Loucy (cell line): ENCODE measurements around the gene RAD51B.

ENCODE experiments used
- H2AFZ ChIP-seq: fragments of 200-600 bp; sonication (generic); 2 replicates; pipeline ENCODE4 v1.6.0; 2016; ENCODE audit warnings: antibody characterized with exemption, mild to moderate bottlenecking, low read length, moderate library complexity
- H3F3A ChIP-seq: fragments of 200-600 bp; 2 replicates; pipeline ENCODE4 v1.6.0; 2016; ENCODE audit warnings: antibody characterized with exemption, low read depth, mild to moderate bottlenecking
- H3K27me3 ChIP-seq: fragments of 200-600 bp; sonication (generic); 2 replicates; pipeline ENCODE4 v1.6.1; 2014; ENCODE audit warnings: low read length, mild to moderate bottlenecking; ENCODE audit not compliant: insufficient read depth, poor library complexity, severe bottlenecking
- H3K36me3 ChIP-seq: fragments of 200-600 bp; sonication (generic); 2 replicates; pipeline ENCODE4 v1.6.1; 2016; ENCODE audit warnings: low read length; ENCODE audit not compliant: insufficient read depth
- H3K4me1 ChIP-seq: fragments of 200-600 bp; sonication (generic); 2 replicates; pipeline ENCODE4 v1.5.1; 2014; ENCODE audit warnings: low read length, mild to moderate bottlenecking; ENCODE audit not compliant: insufficient read depth, poor library complexity, severe bottlenecking
- H3K4me2 ChIP-seq: fragments of 200-600 bp; sonication (generic); 2 replicates; pipeline ENCODE4 v1.6.0; 2014; ENCODE audit warnings: antibody characterized with exemption, low read length, low read depth, mild to moderate bottlenecking; ENCODE audit not compliant: poor library complexity, severe bottlenecking
- H3K4me3 ChIP-seq: fragments of 200-600 bp; sonication (generic); 2 replicates; pipeline ENCODE4 v1.5.1; 2014; ENCODE audit warnings: low read length, mild to moderate bottlenecking, mixed read lengths; ENCODE audit not compliant: poor library complexity, severe bottlenecking
- H3K79me2 ChIP-seq: fragments of 200-600 bp; sonication (generic); 2 replicates; pipeline ENCODE4 v1.6.1; 2014; ENCODE audit warnings: low read length; ENCODE audit not compliant: insufficient read depth
- H3K9ac ChIP-seq: fragments of 200-600 bp; sonication (generic); 2 replicates; pipeline ENCODE4 v1.6.0; 2014; ENCODE audit warnings: mild to moderate bottlenecking, low read depth, low read length, moderate library complexity; ENCODE audit not compliant: poor library complexity, severe bottlenecking
- H3K9me2 ChIP-seq: fragments of 200-600 bp; sonication (generic); replicated peaks from 2 replicates; pipeline ENCODE4 v1.6.1; 2016; ENCODE audit warnings: low read depth, low read length, mixed read lengths
- H3K9me3 ChIP-seq: fragments of 200-600 bp; sonication (generic); 2 replicates; pipeline ENCODE4 v1.6.1; 2014; ENCODE audit warnings: mild to moderate bottlenecking, antibody characterized with exemption, low read length, low read depth; ENCODE audit not compliant: insufficient read depth
- H4K20me1 ChIP-seq: fragments of 200-600 bp; sonication (generic); 2 replicates; pipeline ENCODE4 v1.6.0; 2014; ENCODE audit warnings: antibody characterized with exemption, low read length, mild to moderate bottlenecking; ENCODE audit not compliant: insufficient read depth, poor library complexity, severe bottlenecking
- EZH2phosphoT487 ChIP-seq: fragments of 200-600 bp; IDR thresholded peaks from 2 replicates; pipeline ENCODE4 v1.6.1; 2018; ENCODE audit warnings: antibody characterized with exemption, mild to moderate bottlenecking, moderate library complexity, borderline replicate concordance
- TF ChIP-seq, protein P1 (sequence below): fragments of 200-600 bp; sonication (generic); conservative IDR thresholded peaks from 2 replicates; pipeline ENCODE4 v1.5.1; 2014; ENCODE audit warnings: mild to moderate bottlenecking, antibody characterized with exemption, low read length

Gene RAD51B

GRCh38 chr14:68667313-68667791 is 847.8 kb downstream of the RAD51B start:
- no peak overlapping the region for H2AFZ ChIP-seq
- peaks cover 6% of the 10 kb centered on the region for H3K4me1 ChIP-seq
- no peak overlapping the region for H3K4me3 ChIP-seq
- no peaks in the 10 kb centered on the region for H3F3A ChIP-seq
- H3K4me2 ChIP-seq, result no peak overlapping the region
- TF ChIP-seq, protein P1, sequence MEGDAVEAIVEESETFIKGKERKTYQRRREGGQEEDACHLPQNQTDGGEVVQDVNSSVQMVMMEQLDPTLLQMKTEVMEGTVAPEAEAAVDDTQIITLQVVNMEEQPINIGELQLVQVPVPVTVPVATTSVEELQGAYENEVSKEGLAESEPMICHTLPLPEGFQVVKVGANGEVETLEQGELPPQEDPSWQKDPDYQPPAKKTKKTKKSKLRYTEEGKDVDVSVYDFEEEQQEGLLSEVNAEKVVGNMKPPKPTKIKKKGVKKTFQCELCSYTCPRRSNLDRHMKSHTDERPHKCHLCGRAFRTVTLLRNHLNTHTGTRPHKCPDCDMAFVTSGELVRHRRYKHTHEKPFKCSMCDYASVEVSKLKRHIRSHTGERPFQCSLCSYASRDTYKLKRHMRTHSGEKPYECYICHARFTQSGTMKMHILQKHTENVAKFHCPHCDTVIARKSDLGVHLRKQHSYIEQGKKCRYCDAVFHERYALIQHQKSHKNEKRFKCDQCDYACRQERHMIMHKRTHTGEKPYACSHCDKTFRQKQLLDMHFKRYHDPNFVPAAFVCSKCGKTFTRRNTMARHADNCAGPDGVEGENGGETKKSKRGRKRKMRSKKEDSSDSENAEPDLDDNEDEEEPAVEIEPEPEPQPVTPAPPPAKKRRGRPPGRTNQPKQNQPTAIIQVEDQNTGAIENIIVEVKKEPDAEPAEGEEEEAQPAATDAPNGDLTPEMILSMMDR, result no peak
- TF ChIP-seq EZH2phosphoT487, result no peak
- no peaks in the 10 kb centered on the region for H4K20me1 ChIP-seq
- no peaks in the 10 kb centered on the region for H3K36me3 ChIP-seq
- H3K79me2 ChIP-seq, result no peaks in the 10 kb centered on the region
- H3K27me3 ChIP-seq, result no peaks in the 10 kb centered on the region
- H3K9me3 ChIP-seq, result no peaks in the 10 kb centered on the region
- H3K9ac ChIP-seq, result no peak overlapping the region
- H3K9me2 ChIP-seq, result no peaks in the 10 kb centered on the region

DNA sequence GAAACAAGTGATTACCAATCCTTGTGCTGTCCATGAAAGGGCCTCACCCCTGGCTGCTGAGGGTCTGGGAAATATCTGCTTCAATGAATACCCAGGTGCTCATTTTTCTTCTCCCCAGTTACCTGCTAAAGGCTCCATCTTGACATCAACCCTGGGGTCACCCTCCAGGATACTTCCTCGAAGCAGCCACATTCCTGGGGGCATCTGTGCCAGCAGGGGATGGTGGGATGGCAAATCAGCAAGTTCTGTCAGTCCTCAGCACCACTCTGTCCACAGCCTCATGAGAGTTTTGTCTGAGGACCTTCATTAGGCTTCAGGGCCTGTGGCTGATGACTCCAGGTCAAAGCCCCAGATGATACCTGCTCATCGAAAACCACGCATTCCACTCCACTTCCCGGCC is 848.4 kb downstream of the RAD51B start:
- Histone ChIP-seq H3K4me2 (no peak overlapping the region), H3K27me3 (no peaks in the 10 kb centered on the region), H3K79me2 (no peaks in the 10 kb centered on the region), H2AFZ (no peak overlapping the region), H3K9me2 (no peaks in the 10 kb centered on the region), H3K9ac (no peak overlapping the region), H3K4me3 (no peak overlapping the region), H4K20me1 (no peaks in the 10 kb centered on the region), H3K4me1 (peaks cover 6% of the 10 kb centered on the region), H3F3A (no peaks in the 10 kb centered on the region), H3K9me3 (no peaks in the 10 kb centered on the region), H3K36me3 (no peaks in the 10 kb centered on the region)
- no peak for TF ChIP-seq EZH2phosphoT487
- TF ChIP-seq, protein P1, result no peak

DNA sequence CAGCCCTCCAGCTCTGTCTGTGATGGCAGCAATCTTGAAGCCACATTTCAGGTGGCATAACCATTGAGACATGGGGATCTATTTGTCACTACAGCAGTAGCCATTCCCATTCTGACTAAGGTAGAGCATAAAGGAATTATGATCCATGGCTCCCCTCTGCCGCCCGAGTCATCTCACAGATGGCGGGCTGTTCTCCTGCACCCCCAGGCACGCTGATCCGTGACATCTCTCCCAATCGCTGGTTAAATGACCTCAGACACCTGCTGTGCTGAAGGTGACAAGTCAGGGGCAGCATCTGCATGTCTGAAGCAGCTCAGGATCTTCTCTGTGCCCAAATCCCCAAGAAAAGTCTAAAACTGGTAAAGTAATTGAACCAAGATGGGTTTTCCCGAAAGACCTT is 849.0 kb downstream of the RAD51B start:
- Histone ChIP-seq H3K9ac (no peak overlapping the region), H3F3A (no peaks in the 10 kb centered on the region), H3K4me1 (peaks cover 6% of the 10 kb centered on the region), H3K27me3 (no peaks in the 10 kb centered on the region), H3K4me2 (no peak overlapping the region), H3K4me3 (no peak overlapping the region), H3K79me2 (no peaks in the 10 kb centered on the region), H3K9me3 (no peaks in the 10 kb centered on the region), H2AFZ (no peak overlapping the region), H3K36me3 (no peaks in the 10 kb centered on the region), H3K9me2 (no peaks in the 10 kb centered on the region), H4K20me1 (no peaks in the 10 kb centered on the region)
- no peak for TF ChIP-seq EZH2phosphoT487
- TF ChIP-seq, protein P1, result no peak
